Left forelimb (tissue), 1 donor: ENCODE data around the gene ZNF143.
"Not testable (repeated sequence)": the region's sequence is repeated elsewhere in the genome, so short reads cannot be mapped to it uniquely, and the experiment has no call there.

ENCODE experiments used
- DNase-seq: peaks from one replicate; pipeline ENCODE4 v3.0.0-alpha.2; 2018; ENCODE audit warnings: low spot score

The ZNF143 gene

GRCh38 chr11:9498457-9499078 lies 37.8 kb downstream of the ZNF143 start:
- no peak for DNase-seq

- DNase-seq: peak; percentile 76
Observed at GRCh38 chr11:9506489-9507276, 45.9 kb downstream of the ZNF143 start.

- no peak for DNase-seq
Observed at GRCh38 chr11:9507277-9507580, 46.4 kb downstream of the ZNF143 start.

DNA sequence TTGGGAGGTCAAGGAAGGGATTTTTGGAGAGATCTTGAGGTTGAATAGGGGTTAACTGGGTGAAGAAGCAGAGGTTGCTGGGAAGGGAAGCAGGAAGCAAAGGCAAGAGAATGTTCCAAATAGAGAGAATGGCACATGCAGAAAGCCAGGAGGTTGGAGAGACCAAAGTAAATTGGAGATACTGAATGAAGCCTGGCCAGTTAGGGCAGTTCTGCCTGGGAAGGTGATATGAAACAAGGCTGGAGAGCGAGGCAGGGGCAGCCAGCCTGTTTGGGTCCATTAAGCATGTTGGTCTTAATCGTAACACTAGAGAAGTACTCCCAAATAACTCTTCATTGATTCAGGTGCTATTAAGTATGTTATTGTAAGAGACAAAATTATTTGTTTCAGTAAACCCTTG lies 48.2 kb downstream of the ZNF143 start:
- no peak for DNase-seq

DNA sequence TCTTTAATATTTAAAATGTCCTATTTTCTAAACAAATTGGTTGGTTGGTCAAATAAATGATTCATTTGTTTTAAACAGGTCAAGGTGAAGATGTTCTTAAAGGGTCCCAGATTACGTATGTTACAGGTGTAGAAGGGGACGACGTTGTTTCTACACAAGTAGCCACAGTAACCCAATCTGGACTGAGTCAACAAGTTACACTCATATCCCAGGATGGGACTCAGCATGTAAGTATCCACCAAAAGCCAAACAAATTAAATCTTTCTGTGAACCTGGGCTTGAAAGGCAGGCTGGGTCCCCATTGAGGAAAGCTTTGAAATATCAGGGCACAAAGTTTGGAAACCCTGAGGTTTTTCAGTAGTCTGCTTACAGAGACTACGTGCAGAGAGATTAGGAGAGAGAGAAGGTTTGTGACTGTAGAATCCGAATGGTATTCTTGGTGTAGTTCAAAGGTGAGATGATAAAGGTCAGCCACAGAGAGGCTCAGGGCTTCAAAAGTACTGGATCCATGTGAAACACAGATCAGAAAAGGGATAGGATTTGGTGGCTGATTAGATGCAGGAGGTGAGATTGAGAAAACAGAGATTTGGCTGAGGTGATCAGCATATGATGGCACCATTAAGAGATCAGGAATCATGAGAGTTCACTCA lies 51.7 kb downstream of the ZNF143 start:
- DNase-seq: no peak

- DNase-seq: not testable (repeated sequence)
Observed at GRCh38 chr11:9514576-9514975, 53.8 kb downstream of the ZNF143 start.

GRCh38 chr11:9516113-9516512 lies 55.3 kb downstream of the ZNF143 start:
- no peak for DNase-seq

DNA sequence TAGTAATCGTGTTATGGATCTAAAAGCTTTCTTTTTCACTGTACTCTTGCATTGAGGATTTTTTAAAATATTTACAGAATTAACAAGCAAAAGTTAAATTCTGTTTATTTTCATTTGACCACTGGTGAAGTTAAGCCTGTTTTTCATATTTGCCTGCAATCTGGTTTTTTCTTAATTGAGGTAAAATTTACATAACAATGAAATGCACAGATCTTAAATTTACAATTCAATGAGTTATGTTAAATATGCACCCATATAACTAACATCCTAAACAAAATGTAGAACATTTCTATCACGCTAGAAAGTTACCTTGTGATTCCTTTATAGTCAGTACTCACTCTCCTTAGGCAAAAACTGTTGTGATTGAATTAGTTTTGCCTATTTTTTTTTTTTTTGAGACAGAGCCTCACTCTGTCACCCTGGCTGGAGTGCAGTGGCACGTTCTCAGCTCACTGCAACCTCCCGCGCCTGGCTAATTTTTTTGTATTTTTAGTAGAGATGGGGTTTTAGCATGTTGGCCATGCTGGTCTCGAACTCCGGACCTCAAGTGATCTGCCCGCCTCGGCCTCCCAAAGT lies 58.1 kb downstream of the ZNF143 start:
- no peak for DNase-seq

- DNase-seq: no peak
Observed at GRCh38 chr11:9524001-9524400, 63.2 kb downstream of the ZNF143 start.

GRCh38 chr11:9525116-9525515 lies 64.3 kb downstream of the ZNF143 start:
- DNase-seq: no peak

DNA sequence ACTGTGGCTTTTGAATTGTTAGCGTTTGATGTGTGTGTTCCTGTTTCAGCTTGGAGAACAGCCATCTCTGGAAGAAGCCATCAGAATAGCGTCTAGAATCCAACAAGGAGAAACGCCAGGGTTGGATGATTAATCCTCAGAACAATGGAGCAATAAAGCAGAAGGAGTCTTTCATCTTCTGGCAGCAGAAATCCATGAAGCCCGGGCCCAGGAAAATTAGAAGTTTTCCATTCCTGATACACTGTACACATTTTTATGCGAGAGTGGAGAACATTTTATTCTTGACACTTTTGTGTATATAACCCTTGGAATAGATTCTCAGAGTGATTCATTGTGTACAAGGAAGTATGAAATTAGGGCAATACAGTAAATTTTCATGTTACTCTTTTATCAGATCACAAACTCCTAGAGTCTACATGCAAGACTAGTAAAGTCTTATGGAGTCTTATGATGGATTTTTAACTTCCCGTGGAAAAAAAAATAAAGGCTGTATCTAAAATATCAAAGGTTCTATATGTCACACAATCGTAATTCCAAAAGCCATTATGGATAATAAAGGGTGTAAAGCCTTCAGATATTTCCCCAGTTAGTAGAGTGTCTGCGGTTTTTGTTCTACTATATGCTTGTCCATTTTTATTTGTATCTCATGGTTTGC lies 66.8 kb downstream of the ZNF143 start:
- DNase-seq: no peak

DNA sequence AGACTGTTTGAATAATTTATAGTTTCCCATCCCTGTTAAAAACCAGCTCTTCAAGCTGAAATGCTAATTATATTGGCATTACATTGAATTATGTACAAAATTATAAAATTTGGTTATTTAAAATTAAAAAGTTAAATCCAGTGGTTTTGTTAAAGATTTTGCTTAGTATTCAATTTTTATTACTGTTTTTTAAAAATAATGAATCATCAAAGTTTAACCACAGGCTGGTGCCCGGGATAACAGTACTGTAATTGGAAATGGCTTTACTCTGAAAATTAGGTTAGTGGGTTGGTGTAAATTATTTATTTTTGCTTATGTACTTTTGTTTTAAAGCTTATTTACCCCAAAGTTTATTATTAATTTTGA lies 67.3 kb downstream of the ZNF143 start:
- no peak for DNase-seq

DNA sequence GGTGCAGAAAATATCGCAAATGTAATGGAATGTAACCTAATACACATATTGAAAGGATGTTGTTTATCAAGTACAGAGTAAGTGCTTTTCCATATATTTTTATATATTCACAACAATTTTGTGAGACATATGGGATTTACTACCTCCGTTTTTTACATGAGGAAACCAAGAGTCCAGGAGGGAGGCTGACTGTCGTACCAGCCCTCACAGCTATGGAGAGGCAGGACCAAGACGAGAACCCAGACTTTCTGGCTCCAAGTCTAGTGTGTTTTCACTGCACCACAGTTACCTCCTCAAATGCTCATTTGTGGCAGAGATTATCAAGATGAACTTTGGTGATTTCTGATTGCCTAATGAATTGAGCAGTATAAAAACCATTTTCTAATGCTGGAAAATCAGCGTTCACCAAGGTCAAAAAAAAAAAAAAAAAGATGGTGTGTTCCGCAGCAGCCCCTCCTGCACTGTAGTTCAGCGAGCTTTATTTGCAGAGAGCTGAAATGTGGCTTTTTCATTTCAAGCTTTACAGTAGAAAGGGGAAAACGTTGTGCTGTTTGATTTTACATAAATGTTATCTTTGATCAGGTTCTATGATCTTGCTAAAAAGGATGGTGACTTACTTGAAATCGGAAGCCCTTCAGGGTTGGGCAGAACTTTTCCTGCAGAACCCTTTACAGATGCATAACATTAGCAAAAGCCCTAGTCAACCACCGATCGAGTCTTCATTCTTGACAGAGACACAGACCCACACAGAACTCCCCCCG lies 67.9 kb downstream of the ZNF143 start:
- no peak for DNase-seq

DNA sequence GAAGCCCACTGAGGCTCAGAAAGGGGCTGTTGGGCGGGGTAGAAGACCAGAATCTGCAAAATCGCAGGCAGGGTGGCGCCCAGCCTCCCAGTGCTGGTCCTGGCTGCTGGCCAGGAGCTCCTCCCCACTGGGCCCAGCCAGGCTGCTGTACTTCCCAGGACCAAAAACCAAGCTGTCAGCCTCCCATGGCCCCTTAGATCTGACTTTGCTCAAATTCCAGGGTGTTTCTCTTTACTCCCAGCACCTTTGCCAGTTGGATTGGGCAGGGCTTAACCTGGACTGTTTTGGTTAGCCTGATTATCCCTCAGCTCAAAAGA lies 68.5 kb downstream of the ZNF143 start:
- DNase-seq: no peak

DNA sequence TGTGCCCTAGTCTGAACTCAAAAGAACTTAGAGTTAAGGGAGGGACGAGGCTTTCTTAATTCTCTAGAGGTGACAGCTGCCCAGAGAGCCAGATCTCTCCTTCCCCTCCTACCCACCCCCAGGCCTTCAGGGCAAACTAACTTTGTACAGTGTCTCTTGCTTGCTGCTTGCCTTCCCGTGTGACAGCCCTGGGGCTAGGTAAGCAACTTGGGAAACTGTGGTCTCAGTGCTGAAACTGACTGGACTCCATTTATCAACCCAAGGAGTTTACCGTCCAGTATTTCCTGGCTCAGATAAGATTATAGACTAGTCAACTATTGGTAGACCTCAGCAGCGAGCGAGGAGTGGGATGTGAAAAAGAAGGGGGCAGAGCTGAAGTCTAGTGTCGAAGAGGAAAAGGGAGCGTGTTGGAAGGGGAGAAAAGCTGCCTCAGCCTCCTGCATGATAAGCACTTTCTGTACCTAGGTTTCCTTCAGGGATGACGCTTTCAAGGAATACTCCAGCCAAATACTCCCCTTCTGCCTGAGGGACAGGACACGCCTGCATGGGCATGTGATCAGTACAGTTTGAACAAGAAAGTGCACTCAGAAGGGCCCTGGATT lies 69.3 kb downstream of the ZNF143 start:
- DNase-seq: no peak

- DNase-seq: no peak
Observed at GRCh38 chr11:9530901-9531625, 70.3 kb downstream of the ZNF143 start.

GRCh38 chr11:9533058-9533457 lies 72.2 kb downstream of the ZNF143 start:
- DNase-seq: no peak

- DNase-seq: no peak
Observed at GRCh38 chr11:9533736-9534473, 73.1 kb downstream of the ZNF143 start.

- DNase-seq: no peak
Observed at GRCh38 chr11:9535189-9535781, 74.5 kb downstream of the ZNF143 start.

DNA sequence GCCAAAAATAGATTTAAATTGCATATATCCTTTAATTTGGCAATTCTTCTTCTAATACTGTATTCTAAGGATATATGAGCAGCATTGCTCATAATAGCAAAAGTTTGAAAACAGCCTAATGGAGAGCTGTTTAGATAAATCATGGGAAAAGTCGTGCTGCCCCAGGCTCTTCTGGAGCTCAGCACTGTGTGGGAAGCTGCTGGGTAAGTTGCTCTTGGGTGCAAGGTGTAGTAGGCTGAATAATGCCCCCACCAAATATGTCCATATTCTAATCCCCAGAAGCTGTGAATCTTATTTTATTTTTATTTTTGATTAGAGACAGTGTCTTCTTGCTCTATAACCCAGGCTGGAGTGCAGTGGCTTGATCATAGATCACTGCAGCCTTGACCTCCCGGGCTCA lies 77.7 kb downstream of the ZNF143 start:
- no peak for DNase-seq
